ENCODE results near the gene PER1. TPM values are rescaled to one million over a fixed set of nuclear protein-coding genes. Genes with fewer than 3 reads are reported as not detected.

Gene PER1
- total RNA-seq, 1 experiment from 2014 or later, result 36.5 TPM

DNA sequence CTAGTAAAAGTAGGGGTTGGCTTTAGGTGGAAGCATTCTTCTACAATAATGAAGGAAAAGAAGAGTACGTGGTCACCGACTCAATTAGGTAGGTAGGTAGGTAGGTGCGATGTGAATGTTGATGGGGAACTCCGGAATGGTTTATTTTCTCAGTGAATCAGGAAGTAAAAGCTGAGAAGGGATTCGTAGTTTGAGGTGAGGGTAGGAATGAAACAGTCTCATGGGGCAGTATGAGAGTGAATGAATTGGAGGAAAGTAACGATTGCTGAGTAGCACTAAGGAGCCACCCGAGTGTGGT lies 13.9 kb downstream of the PER1 start:
- H3K56ac ChIP-seq (ENCODE audit: insufficient read length, low read depth, low read length), result no peak overlapping the region
- no peak overlapping the region for H3K18ac ChIP-seq (ENCODE audit: insufficient read length, low read depth, low read length)
- no peaks in the 10 kb centered on the region for H4K20me1 ChIP-seq (ENCODE audit: control insufficient read depth, insufficient read depth, insufficient read length)
- peak overlapping the region; percentile 60 for H3K4me2 ChIP-seq (ENCODE audit: insufficient read depth, insufficient read length, low read length)
- no peak overlapping the region for H2BK120ac ChIP-seq (ENCODE audit: low read depth, low read length, poor library complexity, severe bottlenecking)
- no peak overlapping the region for H4K5ac ChIP-seq (ENCODE audit: insufficient read length, low read depth, low read length)
- no peaks in the 10 kb centered on the region for H3K79me1 ChIP-seq (ENCODE audit: insufficient read depth, low read depth, low read length, poor library complexity, severe bottlenecking)
- peak; percentile 34 for DNase-seq
- no peaks in the 10 kb centered on the region for H3K79me2 ChIP-seq (ENCODE audit: insufficient read depth, low read length)
- H2BK5ac ChIP-seq (ENCODE audit: insufficient read length, low read length), result no peak overlapping the region
- H2BK15ac ChIP-seq (ENCODE audit: low read depth, low read length), result no peak overlapping the region
- no peak overlapping the region for H4K91ac ChIP-seq (ENCODE audit: insufficient read length, low read depth, low read length)
- H3K27me3 ChIP-seq (ENCODE audit: insufficient read depth, low read length), result no peaks in the 10 kb centered on the region
- no peak overlapping the region for H2BK12ac ChIP-seq (ENCODE audit: insufficient read length, low read depth, low read length)
- no peaks in the 10 kb centered on the region for H3K9me3 Mint-ChIP-seq
- H2AK5ac ChIP-seq (ENCODE audit: insufficient read length, low read length), result no peak overlapping the region
- H3K27ac Mint-ChIP-seq, result no peak overlapping the region
- peaks cover 6% of the 10 kb centered on the region for H3K27me3 Mint-ChIP-seq (ENCODE audit: low read depth)
- no peak overlapping the region for H3K14ac ChIP-seq (ENCODE audit: insufficient read depth, low read length)
- peak overlapping the region; percentile 87 for H2AFZ ChIP-seq (ENCODE audit: low read length)
- H3K23ac ChIP-seq (ENCODE audit: insufficient read length, low read depth, low read length), result no peak overlapping the region
- H3K4me1 ChIP-seq (ENCODE audit: insufficient read depth, low read length), result no peaks in the 10 kb centered on the region
- TF ChIP-seq, protein P1, sequence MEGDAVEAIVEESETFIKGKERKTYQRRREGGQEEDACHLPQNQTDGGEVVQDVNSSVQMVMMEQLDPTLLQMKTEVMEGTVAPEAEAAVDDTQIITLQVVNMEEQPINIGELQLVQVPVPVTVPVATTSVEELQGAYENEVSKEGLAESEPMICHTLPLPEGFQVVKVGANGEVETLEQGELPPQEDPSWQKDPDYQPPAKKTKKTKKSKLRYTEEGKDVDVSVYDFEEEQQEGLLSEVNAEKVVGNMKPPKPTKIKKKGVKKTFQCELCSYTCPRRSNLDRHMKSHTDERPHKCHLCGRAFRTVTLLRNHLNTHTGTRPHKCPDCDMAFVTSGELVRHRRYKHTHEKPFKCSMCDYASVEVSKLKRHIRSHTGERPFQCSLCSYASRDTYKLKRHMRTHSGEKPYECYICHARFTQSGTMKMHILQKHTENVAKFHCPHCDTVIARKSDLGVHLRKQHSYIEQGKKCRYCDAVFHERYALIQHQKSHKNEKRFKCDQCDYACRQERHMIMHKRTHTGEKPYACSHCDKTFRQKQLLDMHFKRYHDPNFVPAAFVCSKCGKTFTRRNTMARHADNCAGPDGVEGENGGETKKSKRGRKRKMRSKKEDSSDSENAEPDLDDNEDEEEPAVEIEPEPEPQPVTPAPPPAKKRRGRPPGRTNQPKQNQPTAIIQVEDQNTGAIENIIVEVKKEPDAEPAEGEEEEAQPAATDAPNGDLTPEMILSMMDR (conservative IDR thresholded peaks at IDR 0.05), result no peak
- H2BK20ac ChIP-seq (ENCODE audit: low read depth, low read length, poor library complexity, severe bottlenecking), result no peak overlapping the region
- H3K36me3 Mint-ChIP-seq (ENCODE audit: insufficient read depth in 1 of 3, low read depth in 3 of 3), result peaks cover 6 to 32% (median 22%) of the 10 kb centered on the region in 3 experiments; a peak in 6 of 7 replicates
- H3K9me3 ChIP-seq (ENCODE audit: control insufficient read depth, low read depth, low read length), result no peaks in the 10 kb centered on the region
- H3K27ac ChIP-seq (ENCODE audit: insufficient read length, low read depth, low read length), result no peak overlapping the region
- H3T11ph ChIP-seq (ENCODE audit: low read length), result no peak overlapping the region
- no CpG with 5 or more reads among the region's 7 CpGs for WGBS (ENCODE audit: extremely low coverage, insufficient read length, low lambda C conversion rate)
- H4K8ac ChIP-seq (replicated peaks; ENCODE audit: insufficient read length, low read depth, low read length), result no peak overlapping the region
- H3K23me2 ChIP-seq (ENCODE audit: insufficient read length, low read depth, low read length, poor library complexity, severe bottlenecking), result peaks cover 8% of the 10 kb centered on the region
- H3K4me1 Mint-ChIP-seq, result peaks cover 6 to 15% of the 10 kb centered on the region in 2 experiments
- no peak overlapping the region for H3K4me3 Mint-ChIP-seq
- peak overlapping the region; percentile 37 for H3K9ac ChIP-seq (ENCODE audit: extremely low read depth, insufficient read length, low read length)
- no peak overlapping the region for H3K4ac ChIP-seq (ENCODE audit: low read depth, low read length)
